Cerebellar cortex (tissue), 1 donor: ENCODE results near the gene TENT4B.

ENCODE experiments used
- DNase-seq: peaks from one replicate; pipeline ENCODE4 v3.0.0-alpha.2; 2015; ENCODE audit warnings: low spot score

Gene TENT4B

DNA sequence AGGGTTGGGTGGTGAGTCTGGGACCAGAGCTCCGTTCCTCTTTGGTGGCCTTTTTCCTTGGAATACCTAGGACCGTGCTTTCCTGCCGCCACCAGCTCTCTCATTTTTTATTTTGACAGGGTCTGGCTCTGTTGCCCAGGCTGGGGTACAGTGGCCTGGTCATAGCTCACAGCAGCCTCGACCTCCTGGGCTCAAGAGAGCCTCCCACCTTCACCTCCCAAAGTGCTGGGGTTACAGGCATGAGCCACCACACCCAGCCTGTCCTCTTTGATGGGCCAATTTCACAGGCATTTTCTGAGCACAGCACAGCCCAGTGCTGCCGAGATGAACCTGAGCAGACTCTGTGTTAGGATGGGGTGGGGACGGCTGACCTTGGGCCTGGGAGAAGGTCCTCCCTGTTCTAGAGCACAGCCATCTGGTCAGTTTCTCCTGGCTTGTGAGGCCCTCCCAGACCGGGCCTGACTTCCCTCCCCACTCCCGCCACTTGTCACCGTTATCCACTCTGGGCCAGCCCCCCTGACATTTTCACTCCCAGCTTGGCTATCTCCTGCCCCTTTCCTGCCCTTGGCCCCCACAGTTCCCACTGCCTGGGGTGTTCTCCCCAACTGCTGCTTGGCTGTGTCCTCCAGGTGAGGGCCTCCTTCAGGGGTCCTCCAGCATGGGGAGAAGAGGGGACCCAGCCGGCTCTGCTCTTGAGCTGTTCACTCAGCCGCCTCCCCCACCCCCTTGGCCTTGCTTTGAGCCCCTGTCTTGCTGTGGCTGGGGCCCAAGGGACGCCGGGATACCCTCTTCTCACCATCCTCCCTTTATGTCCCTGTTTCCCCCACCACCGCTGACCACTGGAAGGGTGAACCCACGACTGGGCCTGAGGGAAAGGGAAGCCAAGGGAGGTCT is 118.3 kb downstream of the TENT4B start:
- DNase-seq, result no peak

DNA sequence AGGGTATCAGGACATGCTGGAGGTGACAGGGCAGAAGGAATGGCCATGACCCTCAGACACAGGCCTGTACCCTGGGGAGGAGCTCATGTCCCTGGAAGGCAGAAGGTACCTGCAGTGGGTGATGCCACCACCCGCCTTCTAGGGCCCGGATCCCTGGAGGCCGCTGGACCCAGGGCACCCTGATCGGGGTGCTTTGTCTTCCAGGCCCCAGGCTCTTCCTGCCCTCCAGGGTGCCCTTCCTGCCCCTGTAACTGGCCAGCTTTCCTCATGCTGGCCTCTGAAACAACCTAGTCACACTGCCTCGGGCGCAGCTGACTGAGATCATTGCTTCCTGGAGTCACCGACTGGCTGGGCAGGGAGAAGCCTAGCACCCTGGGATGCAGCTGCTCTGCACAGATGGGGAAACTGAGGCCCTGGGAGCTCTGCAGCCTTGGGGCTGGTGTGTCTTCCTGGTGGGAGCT is 119.0 kb downstream of the TENT4B start:
- no peak for DNase-seq

DNA sequence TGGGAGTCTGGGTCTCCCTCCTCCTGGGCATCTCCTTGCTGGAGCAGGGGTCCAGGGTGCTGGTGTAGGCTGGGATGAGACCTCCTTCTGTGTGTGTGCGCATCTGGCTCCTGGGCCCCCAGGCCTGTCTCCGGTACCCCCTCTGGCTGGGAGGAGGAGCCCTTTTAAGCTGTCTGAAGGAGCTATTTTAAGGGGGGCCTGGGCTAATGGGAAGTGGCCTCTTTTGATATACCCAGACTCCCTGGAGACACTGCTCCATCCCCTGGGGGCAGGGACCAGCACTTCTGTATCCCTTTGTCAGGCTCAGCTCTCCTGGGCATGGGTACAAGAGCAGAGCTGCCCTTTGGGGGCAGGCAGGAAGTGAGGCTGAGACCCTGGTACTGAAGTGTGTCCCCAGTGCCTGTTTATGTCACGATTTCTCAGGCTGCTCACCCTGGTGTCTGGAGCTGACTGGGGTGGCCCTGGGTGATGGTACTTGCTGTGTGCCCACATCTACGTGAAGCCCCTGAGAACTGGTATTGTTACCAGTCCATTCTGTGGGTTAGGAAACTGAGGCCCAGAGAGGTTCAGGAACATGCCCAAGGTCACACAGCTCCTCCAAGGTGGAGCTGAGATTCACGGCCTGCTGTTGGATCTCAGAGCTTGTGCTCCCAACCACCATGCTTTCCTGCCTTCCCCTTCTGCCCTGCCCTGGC is 119.7 kb downstream of the TENT4B start:
- DNase-seq, result no peak

DNA sequence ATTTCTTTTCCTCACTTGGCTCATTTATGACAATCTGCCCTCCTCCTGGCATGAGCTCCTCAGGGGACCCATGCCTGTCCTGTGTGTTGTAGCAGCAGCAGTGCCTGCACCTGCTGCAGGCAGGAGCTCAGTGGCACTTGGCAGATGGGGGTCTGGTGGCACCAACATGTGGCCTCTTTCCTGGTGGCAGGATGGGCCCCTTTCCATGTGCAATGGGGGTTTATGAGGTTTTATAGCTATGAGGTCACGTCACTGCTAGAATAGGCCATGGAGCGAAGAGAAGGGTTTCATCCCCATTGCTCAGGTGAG is 120.2 kb downstream of the TENT4B start:
- DNase-seq, result no peak

DNA sequence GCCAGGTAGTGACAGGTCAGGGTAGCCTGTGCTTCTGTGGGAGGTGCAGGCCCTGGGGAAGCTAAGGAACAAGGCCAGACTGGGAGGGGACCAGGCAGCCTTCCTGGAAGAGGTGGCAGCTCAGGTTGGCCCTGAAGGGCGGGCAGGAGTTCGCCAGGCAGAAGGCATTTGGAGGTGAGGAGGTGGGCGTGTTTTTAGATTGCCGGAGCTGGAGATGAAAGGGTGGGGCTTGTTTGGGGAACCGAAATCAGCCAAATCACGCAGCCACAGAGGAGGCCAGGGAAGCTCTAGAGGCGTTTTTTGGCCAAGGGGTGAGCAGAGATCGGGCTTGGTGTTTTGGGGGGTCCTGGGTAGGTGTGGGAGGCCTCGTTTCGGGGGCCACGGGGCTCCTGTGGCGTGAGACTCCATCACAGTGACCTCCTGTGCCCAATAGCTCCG is 120.8 kb downstream of the TENT4B start:
- DNase-seq, result no peak

DNA sequence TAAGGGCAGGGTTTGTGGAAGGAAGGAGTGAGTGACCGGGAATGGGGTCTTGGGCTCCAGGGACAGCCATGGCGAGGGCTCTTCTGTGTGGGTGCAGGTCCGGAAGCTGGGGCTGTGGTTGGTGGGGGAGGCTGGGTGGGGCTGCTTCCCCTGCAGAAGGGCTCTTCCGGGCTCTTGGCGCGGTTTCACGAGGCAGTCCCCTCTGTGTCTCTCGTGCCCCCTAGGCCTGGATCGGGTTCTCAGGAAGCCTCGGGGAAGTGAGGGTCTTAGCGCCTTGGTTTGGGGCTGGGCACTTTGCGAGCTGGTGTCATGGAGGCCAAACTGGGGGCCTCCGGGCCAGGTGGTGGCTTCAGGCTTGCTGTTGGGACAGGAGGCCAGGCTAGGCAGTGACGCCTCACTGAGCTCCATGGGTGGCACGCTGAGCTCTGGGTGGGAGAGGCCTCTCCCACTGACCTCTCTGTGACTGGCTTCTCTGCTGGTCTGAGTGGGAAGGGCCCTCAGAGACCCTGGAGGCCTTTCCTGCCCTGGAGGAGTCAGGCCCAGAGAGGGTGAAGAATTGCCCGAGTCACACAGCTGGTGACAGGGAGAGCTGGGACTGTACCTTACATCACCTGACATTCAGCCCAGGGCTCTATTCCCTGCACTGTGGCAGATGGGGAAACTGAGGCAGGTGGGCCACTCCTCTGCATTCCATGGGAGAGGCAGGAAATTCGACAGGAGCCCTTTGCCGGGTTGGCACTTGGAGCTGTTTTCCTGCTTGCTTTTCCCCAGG is 121.4 kb downstream of the TENT4B start:
- DNase-seq, result no peak

DNA sequence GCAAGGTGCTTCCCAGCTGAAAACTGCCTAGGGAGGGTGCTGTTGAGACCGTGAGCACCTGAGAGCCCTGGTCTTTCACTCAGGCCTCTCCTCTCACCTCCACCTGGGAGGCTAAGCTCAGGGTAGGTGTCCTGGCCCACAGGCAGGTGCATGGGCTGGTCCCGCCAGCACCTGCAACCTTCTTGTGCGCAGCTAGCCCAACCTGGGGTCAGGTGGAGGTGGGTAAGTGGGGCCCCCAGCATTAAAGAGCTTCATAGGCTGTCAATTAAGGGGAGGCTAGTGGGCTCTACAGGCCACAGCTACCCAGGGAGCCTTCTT is 122.0 kb downstream of the TENT4B start:
- no peak for DNase-seq

DNA sequence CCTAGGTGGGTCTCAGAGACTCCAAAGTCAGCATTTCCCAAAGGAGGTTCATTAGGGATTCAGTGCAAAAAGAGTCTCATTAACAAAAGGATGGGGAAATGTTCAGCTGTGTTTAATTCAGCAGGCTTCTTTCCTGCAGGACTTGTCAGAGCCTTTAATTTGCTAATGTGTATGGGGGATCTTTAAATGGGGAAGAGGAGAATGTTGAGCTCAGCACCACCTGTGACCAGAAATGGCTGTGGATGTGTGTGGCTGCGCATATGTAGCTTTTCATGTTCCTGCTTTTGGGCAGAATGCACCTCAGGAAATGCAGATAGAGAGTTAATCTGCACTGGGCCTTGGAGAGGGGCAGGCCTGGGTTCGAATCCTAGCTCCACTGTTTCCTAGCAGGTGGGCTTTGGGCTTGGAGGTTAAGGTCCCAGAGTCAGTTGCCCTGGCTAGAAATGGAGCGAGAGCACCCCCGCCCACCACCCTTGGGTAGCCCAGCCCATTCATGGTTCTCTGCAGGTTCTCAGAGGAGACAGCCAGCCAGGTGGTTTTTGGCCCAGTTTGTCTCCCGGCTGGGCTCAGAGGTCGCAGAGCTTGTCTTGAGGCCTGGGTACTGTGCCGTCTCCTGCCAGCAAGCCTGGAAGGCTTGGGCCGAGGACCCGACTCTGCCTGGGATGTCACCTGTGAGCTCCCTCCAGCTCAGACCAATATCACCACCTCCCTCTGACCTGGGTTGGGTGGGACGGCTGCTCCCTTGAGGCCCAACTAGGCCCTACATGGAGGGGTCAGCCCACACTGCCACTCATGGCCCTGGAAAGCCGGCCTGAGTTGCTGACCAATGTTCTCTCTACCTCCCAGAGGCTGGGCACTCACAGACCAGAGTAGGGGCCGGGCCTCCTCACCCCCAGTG is 122.6 kb downstream of the TENT4B start:
- DNase-seq, result no peak

DNA sequence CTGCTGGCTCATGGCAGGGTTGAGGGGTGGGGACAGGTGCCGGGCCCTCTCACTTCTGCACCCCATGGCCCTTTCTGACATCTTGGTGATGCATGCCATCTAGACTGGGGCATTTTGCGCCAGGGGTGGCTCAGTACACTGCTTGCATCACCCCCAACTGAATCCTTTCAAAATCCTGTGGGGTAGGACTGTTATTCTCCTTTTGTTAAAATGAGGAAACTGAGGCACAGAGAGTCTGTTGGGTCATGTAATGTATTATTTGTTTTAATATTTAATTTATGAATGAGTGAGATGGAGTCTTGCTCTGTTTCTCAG is 123.2 kb downstream of the TENT4B start:
- DNase-seq, result no peak

DNA sequence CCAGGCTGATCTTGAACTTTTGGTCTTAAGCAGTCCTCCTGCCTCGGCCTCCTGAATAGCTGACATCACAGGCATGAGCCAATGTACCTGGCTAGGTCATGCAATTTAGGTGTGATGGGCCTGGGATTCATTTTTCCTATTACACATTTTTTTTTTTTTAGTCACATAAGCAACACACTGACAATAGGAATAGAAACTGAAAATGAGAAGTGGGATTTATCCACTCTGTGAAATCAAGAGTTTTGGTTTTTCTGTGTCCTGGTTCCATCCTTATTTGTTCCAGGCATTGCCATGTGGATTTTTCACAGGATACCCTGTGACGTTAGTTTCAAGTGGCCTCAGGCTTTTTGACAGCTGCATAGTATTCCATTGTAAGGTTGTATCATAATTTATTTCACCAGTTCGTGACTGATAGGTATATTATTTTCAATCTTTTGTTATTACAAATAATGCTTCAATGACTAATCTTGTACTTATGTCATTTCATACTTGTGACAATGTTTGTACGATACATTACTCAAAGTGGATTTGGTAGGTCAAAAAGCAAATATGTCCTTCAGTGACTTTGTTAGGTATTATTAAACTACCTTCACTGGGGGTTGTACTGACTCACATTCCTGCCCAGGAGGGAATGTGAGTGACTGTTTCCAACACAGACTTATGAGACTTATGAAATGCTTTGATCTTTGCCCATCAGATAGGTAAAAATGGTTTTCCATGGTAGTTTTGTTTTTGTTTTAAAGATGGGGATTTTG is 123.9 kb downstream of the TENT4B start:
- DNase-seq, result no peak

DNA sequence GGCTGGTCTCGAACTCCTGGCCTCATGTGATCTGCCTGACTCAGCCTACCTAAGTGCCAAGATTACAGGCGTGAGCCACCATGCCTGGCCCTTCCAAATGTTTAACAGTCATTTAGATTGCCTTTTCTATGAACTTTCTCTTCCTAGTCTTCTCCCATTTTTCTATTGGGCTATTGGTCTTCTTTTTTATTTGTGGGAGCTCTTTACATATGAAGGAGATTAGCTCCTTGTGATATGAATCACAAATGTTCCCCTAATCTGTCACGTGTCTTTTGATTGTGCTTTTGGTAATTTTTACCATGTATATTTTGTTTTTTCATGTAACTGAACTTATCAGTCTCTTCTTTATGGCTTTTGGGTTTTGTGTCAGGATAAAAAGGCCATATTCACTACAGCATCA is 125.1 kb downstream of the TENT4B start:
- DNase-seq, result no peak

DNA sequence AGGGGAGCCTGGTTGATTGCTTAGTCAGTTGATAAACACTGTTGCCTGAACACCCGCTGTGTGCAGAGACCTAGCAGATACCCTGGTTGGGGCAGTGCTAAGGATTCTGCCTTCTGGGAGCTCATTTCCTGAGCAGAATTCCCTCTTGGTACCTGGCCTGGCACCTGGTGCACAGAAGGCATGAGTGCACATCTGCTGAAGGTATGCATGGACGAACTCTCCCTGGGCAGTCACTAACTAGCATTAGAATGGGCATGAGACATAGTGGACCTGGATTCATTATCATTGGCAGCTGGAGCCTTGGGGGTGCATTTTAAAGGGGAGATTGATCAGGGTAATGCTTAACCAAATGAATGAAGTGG is 126.4 kb downstream of the TENT4B start:
- no peak for DNase-seq

DNA sequence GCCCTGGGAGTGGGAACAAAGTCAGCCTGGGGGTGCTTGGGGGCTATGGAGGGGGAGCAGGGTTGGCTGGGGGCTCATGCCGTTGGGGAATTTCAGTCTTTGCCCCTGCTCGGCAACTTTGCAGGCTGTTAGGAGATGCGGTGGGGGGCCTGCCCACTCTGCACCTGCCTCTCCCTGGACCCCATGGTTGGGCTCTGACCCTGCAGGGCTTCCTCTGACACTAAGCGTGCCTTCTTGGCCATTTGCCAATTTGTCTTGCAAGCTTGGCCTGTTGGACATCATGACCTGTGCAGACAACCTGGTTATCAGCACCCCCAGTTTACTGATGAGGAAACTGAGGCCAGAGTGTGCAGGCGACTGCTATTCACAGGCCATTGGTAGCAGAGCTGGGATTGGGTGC is 127.8 kb downstream of the TENT4B start:
- no peak for DNase-seq
